Measurements from ENCODE around the gene NDUFC1.
"Not testable (repeated sequence)": the region's sequence is repeated elsewhere in the genome, so short reads cannot be mapped to it uniquely, and the experiment has no call there.

The NDUFC1 gene

DNA sequence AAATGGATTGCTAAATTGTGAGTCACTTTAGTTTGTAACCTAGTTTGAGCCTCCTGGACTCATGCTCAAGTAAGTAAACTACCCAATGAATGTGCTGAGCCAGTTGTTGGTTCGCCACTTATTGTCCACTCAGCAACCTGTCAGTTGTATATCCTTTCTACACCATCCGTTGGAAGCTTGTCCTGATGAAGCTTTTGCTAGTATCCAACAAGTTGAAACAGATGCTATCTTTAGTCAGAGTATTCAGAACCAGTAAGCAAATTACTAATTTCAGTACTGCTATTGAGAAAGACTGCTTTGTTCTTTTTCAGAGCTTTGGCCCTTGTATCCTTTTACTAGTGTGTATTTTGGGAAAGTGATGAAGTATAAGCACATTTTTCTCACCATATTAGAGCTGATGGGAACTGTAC is 5.3 kb downstream of the NDUFC1 start:
- no peak for DNase-seq

- no peak for DNase-seq
Measured at GRCh38 chr4:139295942-139296299, 6.4 kb downstream of the NDUFC1 start.

GRCh38 chr4:139295206-139295941 is 6.9 kb downstream of the NDUFC1 start:
- DNase-seq, result peak; percentile 86 to 96

DNA sequence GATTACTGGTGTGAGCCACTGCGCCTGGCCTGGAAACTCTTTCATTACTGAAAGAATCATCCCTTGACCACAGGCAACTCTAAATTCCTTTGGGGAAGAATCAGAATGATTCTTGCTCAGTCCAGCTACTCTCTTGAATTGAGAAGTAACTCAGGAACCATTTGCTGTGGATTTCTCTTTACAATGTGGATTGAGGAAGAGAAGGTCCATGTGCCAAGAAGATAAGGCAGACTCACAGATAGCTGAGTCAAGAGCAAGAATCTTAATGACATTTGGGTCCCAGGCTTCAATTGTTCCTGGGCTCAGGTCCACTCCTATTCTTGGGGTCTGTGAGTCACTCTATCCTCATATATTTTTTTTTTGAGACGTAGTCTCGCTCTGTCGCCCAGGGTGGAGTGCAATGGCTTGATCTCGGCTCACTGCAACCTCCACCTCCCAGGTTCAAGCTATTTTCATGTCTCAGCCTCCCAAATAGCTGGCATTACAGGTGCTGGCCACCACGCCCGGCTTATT is 16.0 kb downstream of the NDUFC1 start:
- no peak for DNase-seq

GRCh38 chr4:139282721-139283075 is 19.6 kb downstream of the NDUFC1 start:
- no peak for DNase-seq

GRCh38 chr4:139282065-139282720 is 20.1 kb downstream of the NDUFC1 start:
- DNase-seq, result no peak

- no peak for DNase-seq
Measured at GRCh38 chr4:139279760-139280620, 22.3 kb downstream of the NDUFC1 start, which contains the start of gene MGARP. Gene MGARP, minus strand, starts transcription at chr4:139280225. Its CDS starts 67 bp downstream, at chr4:139280158.

GRCh38 chr4:139278912-139279759 is 23.1 kb downstream of the NDUFC1 start:
- no peak for DNase-seq

DNA sequence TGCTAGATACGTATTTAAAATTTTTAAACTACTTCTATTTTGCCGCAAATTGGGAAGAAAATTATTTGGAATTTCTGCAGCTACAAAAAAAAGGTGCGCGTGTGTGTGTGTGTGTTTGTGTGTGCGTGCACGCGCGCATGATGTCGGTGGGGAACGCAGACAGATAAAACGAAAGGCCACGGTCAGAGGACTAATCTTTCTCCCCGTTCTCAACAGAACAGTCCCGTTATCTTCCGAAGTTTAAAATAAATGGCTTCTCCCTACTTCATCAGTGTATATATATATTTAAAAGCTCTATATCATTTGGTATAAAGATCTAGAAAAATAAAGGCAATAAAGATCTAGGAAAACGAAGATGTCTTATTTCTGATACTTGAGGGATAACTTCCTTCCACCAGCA is 23.8 kb downstream of the NDUFC1 start:
- DNase-seq, result no peak

DNA sequence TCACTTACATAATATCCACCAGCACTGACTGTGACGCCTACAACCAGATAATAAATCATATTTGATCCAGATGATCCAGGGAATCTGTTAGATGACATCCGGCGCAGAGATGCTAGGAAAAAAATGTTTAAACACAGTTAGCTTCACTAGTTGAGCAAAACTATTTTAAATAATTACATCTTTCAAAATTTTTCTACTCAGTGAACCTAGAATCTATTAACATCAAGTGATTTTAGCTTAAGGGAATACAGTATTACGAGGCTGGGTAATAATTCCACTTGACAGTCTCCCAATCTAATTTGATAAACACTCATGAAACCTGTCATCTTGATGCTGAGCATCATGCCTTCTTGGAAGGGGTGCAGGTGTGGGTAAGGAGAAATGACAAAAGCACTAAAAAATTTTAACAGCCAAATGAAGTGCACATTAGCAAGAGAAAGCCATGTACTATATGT is 27.0 kb downstream of the NDUFC1 start:
- DNase-seq, result no peak

DNA sequence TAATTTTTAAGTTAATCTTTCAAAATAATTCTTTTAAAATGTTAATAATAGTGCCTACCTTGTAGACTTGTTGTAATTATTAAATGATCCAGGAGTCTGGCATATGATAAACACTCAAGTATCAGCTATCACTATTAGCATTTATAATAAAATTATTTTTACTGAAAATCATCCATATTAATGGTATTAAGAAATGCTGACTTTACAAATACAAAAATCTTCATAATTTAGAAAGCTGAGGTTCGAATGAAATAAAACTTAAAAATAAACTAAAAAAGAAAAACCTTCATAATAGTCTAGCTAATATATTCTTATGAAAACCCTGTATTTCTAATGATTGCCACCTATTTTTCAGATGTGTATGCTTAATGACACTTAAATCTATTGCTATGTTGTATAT is 27.5 kb downstream of the NDUFC1 start:
- no peak for DNase-seq

GRCh38 chr4:139273835-139274234 is 28.4 kb downstream of the NDUFC1 start:
- DNase-seq, result no peak

GRCh38 chr4:139267301-139267700 is 35.0 kb downstream of the NDUFC1 start:
- no peak for DNase-seq

DNA sequence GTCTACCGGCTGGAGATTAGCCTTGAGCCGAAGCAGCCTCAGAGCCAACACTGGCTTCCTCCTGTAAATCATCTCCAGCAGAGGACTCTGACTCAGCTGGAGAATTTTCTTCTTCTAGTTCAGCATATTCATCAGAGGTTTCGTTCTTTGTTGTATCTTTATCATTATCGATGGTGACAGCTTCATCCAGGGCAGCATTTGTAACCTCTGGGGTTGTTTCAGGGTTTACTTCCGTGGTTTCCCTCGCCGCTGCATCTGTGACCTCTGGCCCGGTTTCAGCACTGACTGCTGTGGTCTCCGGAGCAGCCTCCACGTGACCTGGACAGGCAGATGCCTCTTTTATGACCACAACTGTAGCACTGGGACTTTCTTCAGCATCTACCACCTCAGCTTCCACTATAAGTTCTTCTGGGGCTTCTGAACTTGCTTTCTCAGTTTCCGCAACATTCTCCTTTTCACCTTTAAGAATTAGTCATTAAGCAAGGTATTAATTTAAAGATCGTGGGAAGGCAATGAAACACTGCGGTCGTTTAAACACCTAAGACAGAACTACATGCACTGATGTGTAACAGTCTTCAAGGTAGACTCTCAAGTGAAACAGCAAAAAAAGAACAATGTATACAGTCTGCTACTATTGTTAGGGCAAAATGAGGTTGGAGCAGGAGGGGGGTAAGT is 35.6 kb downstream of the NDUFC1 start:
- DNase-seq, result peak in 1 of 2 experiments; percentile 12

DNA sequence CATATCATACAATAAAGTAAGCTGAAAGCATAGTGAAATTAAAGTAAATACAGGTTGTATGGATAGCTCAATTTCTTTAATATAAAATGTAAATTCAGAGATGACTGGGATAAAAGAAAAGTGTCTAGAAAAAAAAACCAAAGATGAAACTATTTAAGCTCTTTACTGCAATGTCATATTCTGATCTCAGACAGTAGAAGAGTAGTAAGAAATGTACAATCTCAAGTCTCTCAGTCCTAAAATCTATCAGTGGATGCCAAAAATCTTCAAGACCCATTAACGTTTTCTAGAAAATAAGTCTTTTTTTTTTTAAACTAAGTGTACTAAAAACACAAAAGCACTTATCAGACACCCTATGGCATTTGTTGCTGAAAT is 36.1 kb downstream of the NDUFC1 start:
- DNase-seq, result no peak

GRCh38 chr4:139265654-139266053 is 36.6 kb downstream of the NDUFC1 start:
- DNase-seq, result no peak

GRCh38 chr4:139256349-139256748 is 45.9 kb downstream of the NDUFC1 start:
- DNase-seq, result no peak

- not testable (repeated sequence) for DNase-seq
Measured at GRCh38 chr4:139255581-139255980, 46.7 kb downstream of the NDUFC1 start.

DNA sequence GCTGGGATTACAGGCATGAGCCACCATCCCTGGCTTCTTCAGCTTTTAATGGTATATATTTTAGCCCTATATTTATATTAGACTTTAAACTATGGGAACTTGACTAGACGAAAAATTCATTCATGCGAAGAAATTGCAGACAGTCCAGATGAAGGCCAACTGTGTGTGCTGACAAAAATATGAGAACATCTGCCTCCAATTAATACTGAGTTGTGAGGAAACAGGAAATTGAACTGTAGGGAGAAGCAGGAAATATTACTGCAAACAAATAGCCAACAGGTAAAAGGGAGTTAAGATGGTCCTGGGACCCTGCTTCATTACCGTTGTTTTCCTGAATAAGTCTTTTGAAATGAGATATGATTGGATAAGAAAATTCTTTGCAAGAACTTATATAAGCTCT is 48.6 kb downstream of the NDUFC1 start:
- no peak for DNase-seq

DNA sequence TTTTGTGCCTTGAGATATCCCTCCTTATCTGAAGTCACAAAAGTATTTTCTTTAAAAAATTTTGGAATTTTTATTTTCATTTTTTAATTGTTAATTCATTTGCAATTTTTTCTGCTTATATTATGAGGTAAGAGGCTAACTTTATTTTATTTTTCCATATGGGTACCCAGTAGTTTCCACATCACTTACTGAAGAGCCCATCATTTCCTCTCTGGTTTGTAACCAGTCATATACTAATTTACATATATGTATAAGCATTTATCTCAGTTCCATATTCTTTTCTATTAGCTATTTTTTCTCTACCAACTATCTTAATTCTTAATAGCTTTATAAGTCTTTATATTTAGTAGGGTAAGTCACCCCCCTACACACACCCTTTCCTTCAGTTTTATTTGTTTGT is 49.2 kb downstream of the NDUFC1 start:
- no peak for DNase-seq

GRCh38 chr4:139247700-139248238 is 54.5 kb downstream of the NDUFC1 start:
- DNase-seq, result no peak

GRCh38 chr4:139247241-139247640 is 55.0 kb downstream of the NDUFC1 start:
- DNase-seq, result no peak

Measured in NCI-H446 (cell line).